NB4 (cell line): ENCODE measurements around the gene MAST4.

Source experiments
- CTCF ChIP-seq: IDR thresholded peaks from one replicate; pipeline ENCODE4 v1.5.1; 2012; ENCODE audit warnings: low read depth, low read length
- MAX ChIP-seq: IDR thresholded peaks from 2 replicates; pipeline ENCODE4 v1.6.1; 2011; ENCODE audit warnings: low read depth, low read length
- POLR2A ChIP-seq: IDR thresholded peaks from 2 replicates; pipeline ENCODE4 v1.6.1; 2011; ENCODE audit warnings: mild to moderate bottlenecking; ENCODE audit not compliant: insufficient read length; ENCODE audit errors: extremely low read depth

GRCh38 chr5:66675406-66675805, 79.2 kb downstream of the MAST4 start:
- no peak for TF ChIP-seq MAX
- TF ChIP-seq CTCF, result no peak
- TF ChIP-seq POLR2A, result no peak
